OCI-LY3 (cell line): ENCODE results near the gene IBA57.

Experiments used
- H2AFZ ChIP-seq: fragments of 200-600, 300-600 bp; shearing (Covaris generic); 2 replicates; pipeline ENCODE4 v1.6.0; 2014; ENCODE audit warnings: antibody characterized with exemption, low read depth, low read length
- H3K27ac ChIP-seq: fragments of 200-600, 300-600 bp; sonication (generic); 2 replicates; pipeline ENCODE4 v1.5.1; 2014; ENCODE audit warnings: mild to moderate bottlenecking, low read length, moderate library complexity, mixed read lengths
- H3K27me3 ChIP-seq: fragments of 200-600, 300-600 bp; sonication (generic); 2 replicates; pipeline ENCODE4 v1.6.1; 2014; ENCODE audit warnings: low read depth, low read length, mixed read lengths
- H3K36me3 ChIP-seq: fragments of 200-600, 300-600 bp; sonication (generic); replicated peaks from 2 replicates; pipeline ENCODE3; 2014; ENCODE audit warnings: low read depth, low read length, mixed read lengths
- H3K4me1 ChIP-seq: fragments of 300-600, 200-600 bp; sonication (generic); 2 replicates; pipeline ENCODE4 v1.6.1; 2014; ENCODE audit warnings: low read length, mixed read lengths
- H3K4me2 ChIP-seq: fragments of 200-600, 300-600 bp; sonication (generic); 2 replicates; pipeline ENCODE4 v1.6.1; 2014; ENCODE audit warnings: low read length, mixed read lengths
- H3K4me3 ChIP-seq: fragments of 300-600, 200-600 bp; sonication (generic); 2 replicates; pipeline ENCODE4 v1.5.1; 2014; ENCODE audit warnings: antibody characterized with exemption, mild to moderate bottlenecking, low read length, moderate library complexity
- H3K79me2 ChIP-seq: fragments of 300-600, 200-600 bp; shearing (Covaris generic); 2 replicates; pipeline ENCODE4 v1.6.1; 2014; ENCODE audit warnings: mild to moderate bottlenecking, low read length, mixed read lengths
- H3K9ac ChIP-seq: fragments of 300-600, 200-600 bp; shearing (Covaris generic); 2 replicates; pipeline ENCODE4 v1.6.0; 2014; ENCODE audit warnings: mild to moderate bottlenecking, low read length, moderate library complexity
- H3K9me3 ChIP-seq: fragments of 200-600, 300-600 bp; shearing (Covaris generic); 2 replicates; pipeline ENCODE4 v1.6.1; 2014; ENCODE audit warnings: low read length, mixed read lengths; ENCODE audit not compliant: insufficient read depth
- H4K20me1 ChIP-seq: fragments of 200-600, 300-600 bp; sonication (generic); 2 replicates; pipeline ENCODE4 v1.6.1; 2016; ENCODE audit warnings: low read length, mixed read lengths; ENCODE audit not compliant: insufficient read depth
- CTCF ChIP-seq: fragments of 200-600, 300-600 bp; sonication (generic); IDR thresholded peaks from 2 replicates; pipeline ENCODE4 v1.5.1; 2014; ENCODE audit warnings: antibody characterized with exemption, low read length, low read depth
- EZH2phosphoT487 ChIP-seq: fragments of 200-600 bp; shearing (Covaris generic); IDR thresholded peaks from 2 replicates; pipeline ENCODE4 v1.6.1; 2018; ENCODE audit warnings: antibody characterized with exemption, mixed run types, low read depth

The IBA57 gene

GRCh38 chr1:228149406-228150119, 16.0 kb upstream of the IBA57 start, which contains the start of gene GJC2:
TSS of gene GJC2 (plus strand) at chr1:228149930. CDS start at chr1:228157759, 7,829 bp downstream.
- peaks cover 6% of the 10 kb centered on the region for H3K36me3 ChIP-seq
- no peak within 1 kb of the TSS for H2AFZ ChIP-seq
- H4K20me1 ChIP-seq: peaks cover 6% of the 10 kb centered on the region; the same call in 1 of the 2 replicates
- no peaks in the 10 kb centered on the region for H3K9me3 ChIP-seq
- H3K27me3 ChIP-seq: no peaks in the 10 kb centered on the region
- no peak within 1 kb of the TSS for H3K9ac ChIP-seq
- H3K4me2 ChIP-seq: no peak within 1 kb of the TSS
- H3K79me2 ChIP-seq: peaks cover 21% of the 10 kb centered on the region
- no peaks in the 10 kb centered on the region for H3K4me1 ChIP-seq
- H3K27ac ChIP-seq: no peak within 1 kb of the TSS
- no peak within 1 kb of the TSS for H3K4me3 ChIP-seq
- no peak for TF ChIP-seq EZH2phosphoT487
- TF ChIP-seq CTCF: no peak

GRCh38 chr1:228150120-228150460, 15.5 kb upstream of the IBA57 start:
- peaks cover 6% of the 10 kb centered on the region; the same call in 1 of the 2 replicates for H4K20me1 ChIP-seq
- H3K36me3 ChIP-seq: peaks cover 6% of the 10 kb centered on the region
- H2AFZ ChIP-seq: no peak overlapping the region
- TF ChIP-seq CTCF (no peak), EZH2phosphoT487 (no peak)
- H3K27ac ChIP-seq: no peak overlapping the region
- no peaks in the 10 kb centered on the region for H3K27me3 ChIP-seq
- H3K4me1 ChIP-seq: no peaks in the 10 kb centered on the region
- peaks cover 16% of the 10 kb centered on the region for H3K79me2 ChIP-seq
- no peak overlapping the region for H3K4me2 ChIP-seq
- no peak overlapping the region for H3K9ac ChIP-seq
- no peak overlapping the region for H3K4me3 ChIP-seq
- no peaks in the 10 kb centered on the region for H3K9me3 ChIP-seq

- Histone ChIP-seq H2AFZ (no peak overlapping the region), H3K4me1 (no peaks in the 10 kb centered on the region), H3K27me3 (no peaks in the 10 kb centered on the region), H3K4me3 (no peak overlapping the region), H3K79me2 (peaks cover 11% of the 10 kb centered on the region), H4K20me1 (peaks cover 6% of the 10 kb centered on the region; the same call in 1 of the 2 replicates), H3K27ac (no peak overlapping the region), H3K9me3 (no peaks in the 10 kb centered on the region), H3K9ac (no peak overlapping the region), H3K36me3 (peaks cover 6% of the 10 kb centered on the region), H3K4me2 (no peak overlapping the region)
- TF ChIP-seq CTCF: no peak
- no peak for TF ChIP-seq EZH2phosphoT487
These were observed 15.0 kb upstream of the IBA57 start for GRCh38 chr1:228150461-228151179.

- TF ChIP-seq EZH2phosphoT487 (no peak), CTCF (no peak)
- Histone ChIP-seq H3K4me3 (no peak overlapping the region), H3K4me1 (no peaks in the 10 kb centered on the region), H3K9ac (no peak overlapping the region), H2AFZ (no peak overlapping the region), H3K4me2 (no peak overlapping the region), H4K20me1 (peaks cover 6% of the 10 kb centered on the region; the same call in 1 of the 2 replicates), H3K9me3 (no peaks in the 10 kb centered on the region), H3K79me2 (peaks cover 4% of the 10 kb centered on the region; the same call in 1 of the 2 replicates), H3K27me3 (no peaks in the 10 kb centered on the region), H3K36me3 (peaks cover 6% of the 10 kb centered on the region), H3K27ac (no peak overlapping the region)
These were observed 14.3 kb upstream of the IBA57 start for GRCh38 chr1:228151180-228151925.
